ENCODE results near the gene PIK3R2.

- TF ChIP-seq GATA2 (IDR thresholded peaks at IDR 0.05; ENCODE audit: low read depth, low read length) (no peak), GATA3 (IDR thresholded peaks at IDR 0.05; ENCODE audit: low read depth, low read length) (no peak)
Observed at GRCh38 chr19:18113827-18114226, 39.1 kb upstream of the PIK3R2 start.
